GM06990 (cell line): ENCODE results near the gene CTSF.
"Not testable (repeated sequence)": the region's sequence is repeated elsewhere in the genome, so short reads cannot be mapped to it uniquely, and the experiment has no call there.

ENCODE experiments used
- DNase-seq: peaks from one replicate; pipeline ENCODE4 v3.0.0-alpha.2; 2011; ENCODE audit not compliant: insufficient read length; ENCODE audit errors: extremely low read depth
- H3K27me3 ChIP-seq: replicated peaks from 2 replicates; pipeline ENCODE4 v1.6.0; 2011; ENCODE audit warnings: low read length; ENCODE audit not compliant: control insufficient read depth, insufficient read depth
- H3K36me3 ChIP-seq: 2 replicates; pipeline ENCODE4 v1.5.1; 2011; ENCODE audit warnings: low read length; ENCODE audit not compliant: control insufficient read depth, insufficient read depth
- H3K4me3 ChIP-seq: replicated peaks from 2 replicates; pipeline ENCODE4 v1.5.1; 2011; ENCODE audit warnings: low read depth, mild to moderate bottlenecking, control low read depth, low read length
- TF ChIP-seq, protein P1 (sequence below): IDR thresholded peaks from 2 replicates; pipeline ENCODE4 v1.5.1; 2011; ENCODE audit warnings: low read length, control low read depth, mild to moderate bottlenecking, inconsistent platforms; ENCODE audit not compliant: insufficient read depth, poor library complexity, severe bottlenecking

Gene CTSF

DNA sequence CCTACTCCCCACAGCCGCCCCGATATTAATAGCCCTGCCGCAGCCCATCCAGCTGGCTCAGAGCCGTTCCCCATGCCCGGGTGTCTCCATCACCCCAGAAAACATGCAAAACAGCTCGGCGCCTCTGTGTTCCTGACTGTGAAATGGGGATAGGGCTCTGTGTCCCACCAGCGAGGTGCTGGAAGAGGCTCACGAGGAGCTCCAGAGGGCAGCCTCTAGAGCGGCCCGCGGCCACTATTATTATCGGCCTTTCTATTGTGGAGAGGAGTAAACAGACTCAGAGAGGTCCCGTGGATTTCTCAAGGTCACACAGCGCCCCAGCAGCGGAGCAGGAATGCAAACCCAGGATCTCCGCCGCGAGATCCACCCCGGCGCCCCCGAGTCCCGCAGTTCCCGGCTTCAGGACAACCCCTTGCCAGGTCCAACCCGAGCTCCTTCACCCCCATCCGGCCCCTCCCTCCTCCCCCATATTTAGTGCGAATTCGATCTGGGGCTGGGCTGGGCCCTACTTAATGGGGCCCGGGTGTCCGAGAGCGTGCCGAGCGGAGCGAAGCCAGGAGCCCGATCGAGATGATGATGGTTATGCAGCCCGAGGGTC lies 21.9 kb downstream of the CTSF start, which contains the start of gene ACTN3:
TSS of gene ACTN3 (plus strand) at position 536 of the 598 bp plus-strand sequence. CDS start at position 571, 35 bp downstream.
- DNase-seq: peak; percentile 54
- TF ChIP-seq, protein P1, sequence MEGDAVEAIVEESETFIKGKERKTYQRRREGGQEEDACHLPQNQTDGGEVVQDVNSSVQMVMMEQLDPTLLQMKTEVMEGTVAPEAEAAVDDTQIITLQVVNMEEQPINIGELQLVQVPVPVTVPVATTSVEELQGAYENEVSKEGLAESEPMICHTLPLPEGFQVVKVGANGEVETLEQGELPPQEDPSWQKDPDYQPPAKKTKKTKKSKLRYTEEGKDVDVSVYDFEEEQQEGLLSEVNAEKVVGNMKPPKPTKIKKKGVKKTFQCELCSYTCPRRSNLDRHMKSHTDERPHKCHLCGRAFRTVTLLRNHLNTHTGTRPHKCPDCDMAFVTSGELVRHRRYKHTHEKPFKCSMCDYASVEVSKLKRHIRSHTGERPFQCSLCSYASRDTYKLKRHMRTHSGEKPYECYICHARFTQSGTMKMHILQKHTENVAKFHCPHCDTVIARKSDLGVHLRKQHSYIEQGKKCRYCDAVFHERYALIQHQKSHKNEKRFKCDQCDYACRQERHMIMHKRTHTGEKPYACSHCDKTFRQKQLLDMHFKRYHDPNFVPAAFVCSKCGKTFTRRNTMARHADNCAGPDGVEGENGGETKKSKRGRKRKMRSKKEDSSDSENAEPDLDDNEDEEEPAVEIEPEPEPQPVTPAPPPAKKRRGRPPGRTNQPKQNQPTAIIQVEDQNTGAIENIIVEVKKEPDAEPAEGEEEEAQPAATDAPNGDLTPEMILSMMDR: no peak
- peak within 1 kb of the TSS; percentile 88 for H3K4me3 ChIP-seq
- H3K27me3 ChIP-seq: no peaks in the 10 kb centered on the region; the same call in 1 of the 2 replicates
- peaks cover 6% of the 10 kb centered on the region for H3K36me3 ChIP-seq

DNA sequence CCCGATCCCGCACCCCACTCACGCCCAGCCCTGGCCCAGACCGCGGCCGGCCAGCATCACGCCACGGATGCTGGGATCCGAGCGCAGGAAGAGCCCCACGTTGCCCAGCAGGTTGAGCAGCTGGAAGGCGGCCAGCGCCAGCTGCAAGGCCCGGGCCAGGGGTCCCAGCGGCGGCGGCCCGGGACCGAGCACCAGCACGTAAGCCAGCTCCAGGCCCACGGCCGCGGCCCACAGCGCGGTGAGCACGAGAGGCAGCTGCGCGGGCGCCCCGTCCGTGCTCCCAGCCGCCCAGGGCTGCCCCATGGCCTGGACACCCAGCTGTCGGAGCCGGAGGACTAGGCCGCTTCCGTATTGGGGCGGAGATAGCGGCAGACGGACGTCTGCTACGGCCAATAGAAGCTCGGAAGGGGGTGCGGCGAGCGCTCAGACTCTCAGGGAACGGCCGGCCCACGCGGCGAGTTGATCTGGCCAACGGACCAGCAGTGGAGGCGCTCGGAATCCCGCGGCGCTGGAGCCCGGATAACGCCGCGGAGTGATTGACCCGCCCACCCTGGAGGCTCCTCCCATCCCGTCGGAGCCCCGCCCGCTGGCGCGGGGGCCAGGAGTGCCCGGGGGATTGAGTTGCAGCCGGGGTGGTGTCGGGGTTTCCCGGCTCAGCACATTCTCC lies 22.6 kb downstream of the CTSF start, which contains the start of gene ZDHHC24:
TSS of gene ZDHHC24 (minus strand) at position 348 of the 667 bp plus-strand sequence. CDS start at position 303, 45 bp downstream.
- peak; percentile 96 for DNase-seq
- Histone ChIP-seq H3K27me3 (no peaks in the 10 kb centered on the region; the same call in 1 of the 2 replicates), H3K4me3 (peak within 1 kb of the TSS; percentile 88), H3K36me3 (peaks cover 8% of the 10 kb centered on the region)
- TF ChIP-seq, protein P1: no peak

DNA sequence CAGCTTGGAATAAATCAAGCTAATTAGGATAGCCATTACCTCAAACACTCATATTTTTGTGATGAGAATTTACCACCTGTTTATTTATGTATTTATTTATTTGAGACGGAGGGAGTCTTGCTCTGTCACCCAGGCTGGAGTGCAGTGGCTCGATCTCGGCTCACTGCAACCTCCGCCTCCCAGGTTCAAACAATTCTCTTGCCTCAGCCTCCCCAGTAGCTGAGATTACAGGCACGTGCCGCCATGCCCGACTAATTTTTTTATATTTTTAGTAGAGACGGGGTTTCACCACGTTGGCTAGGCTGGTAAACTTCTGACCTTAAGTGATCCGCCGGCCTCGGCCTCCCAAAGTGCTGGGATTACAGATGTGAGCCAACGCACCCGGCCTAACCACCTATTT lies 23.5 kb downstream of the CTSF start:
- H3K4me3 ChIP-seq: peak overlapping the region; percentile 88
- not testable (repeated sequence) for H3K36me3 ChIP-seq, H3K27me3 ChIP-seq, DNase-seq

DNA sequence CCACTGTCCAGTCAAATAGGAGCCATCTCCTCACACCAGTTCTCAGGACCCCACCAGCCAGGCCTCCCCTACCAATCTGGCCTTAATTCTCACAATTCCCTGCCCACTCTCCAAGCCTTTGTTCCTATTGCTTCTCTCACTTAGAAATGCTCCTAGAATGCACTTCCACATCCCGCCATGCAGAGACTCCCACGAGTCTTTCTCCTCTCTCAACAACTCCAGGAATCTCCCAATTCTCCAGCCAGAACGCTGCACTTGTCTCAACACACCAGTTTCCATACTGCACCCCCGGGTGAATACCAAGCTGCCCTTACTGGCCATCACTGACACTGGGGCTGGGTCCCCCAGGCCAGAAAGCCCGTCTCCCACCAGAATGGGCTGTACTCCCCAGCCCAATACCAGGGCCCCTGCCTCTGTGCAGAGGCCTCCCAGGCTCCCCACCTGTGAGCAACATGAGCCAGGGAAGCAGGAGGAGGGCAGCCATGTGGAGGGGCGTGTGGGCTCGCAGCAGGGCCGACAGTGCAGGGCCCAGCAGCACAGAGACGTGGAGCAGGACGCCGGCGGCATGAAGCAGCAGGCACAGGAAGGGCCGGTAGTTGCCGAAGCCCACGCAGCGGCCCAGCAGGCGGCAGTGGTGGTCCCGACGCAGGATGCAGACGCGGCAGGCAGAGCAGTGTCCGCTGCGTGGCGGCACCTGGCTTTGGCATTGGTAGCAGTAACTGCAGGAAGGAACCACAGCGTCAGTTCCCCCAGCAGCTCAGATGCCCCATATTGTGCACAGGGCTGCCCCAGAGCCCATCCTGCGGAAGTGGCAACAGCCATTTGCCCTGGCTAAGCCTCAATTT lies 24.9 kb downstream of the CTSF start:
- Histone ChIP-seq H3K4me3 (peak overlapping the region; percentile 29), H3K36me3 (peaks cover 21% of the 10 kb centered on the region), H3K27me3 (no peaks in the 10 kb centered on the region)
- TF ChIP-seq, protein P1: peak; percentile 86
- DNase-seq: peak; percentile 85

DNA sequence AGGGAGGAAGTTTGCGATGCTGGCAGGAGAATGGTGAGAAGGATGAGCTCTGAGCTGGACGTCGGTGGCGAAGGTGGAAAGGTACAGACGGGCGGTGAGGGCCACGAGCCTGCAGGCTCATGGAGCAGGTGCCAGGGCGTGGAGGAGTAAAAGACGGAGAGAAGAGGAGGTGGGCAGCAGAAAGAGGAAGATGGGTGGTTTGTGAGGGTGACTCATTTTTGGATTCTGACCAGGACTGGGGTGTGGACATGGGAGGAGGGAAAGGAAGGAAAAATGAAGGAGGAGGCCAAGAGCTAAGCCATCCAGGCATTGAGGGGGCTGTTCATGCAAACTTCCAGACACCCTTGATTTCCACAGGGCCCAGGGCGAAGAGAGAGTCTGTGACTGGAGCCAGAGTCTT lies 26.0 kb downstream of the CTSF start:
- Histone ChIP-seq H3K4me3 (no peak overlapping the region), H3K27me3 (no peaks in the 10 kb centered on the region), H3K36me3 (peaks cover 21% of the 10 kb centered on the region)
- DNase-seq: no peak
- TF ChIP-seq, protein P1: no peak

DNA sequence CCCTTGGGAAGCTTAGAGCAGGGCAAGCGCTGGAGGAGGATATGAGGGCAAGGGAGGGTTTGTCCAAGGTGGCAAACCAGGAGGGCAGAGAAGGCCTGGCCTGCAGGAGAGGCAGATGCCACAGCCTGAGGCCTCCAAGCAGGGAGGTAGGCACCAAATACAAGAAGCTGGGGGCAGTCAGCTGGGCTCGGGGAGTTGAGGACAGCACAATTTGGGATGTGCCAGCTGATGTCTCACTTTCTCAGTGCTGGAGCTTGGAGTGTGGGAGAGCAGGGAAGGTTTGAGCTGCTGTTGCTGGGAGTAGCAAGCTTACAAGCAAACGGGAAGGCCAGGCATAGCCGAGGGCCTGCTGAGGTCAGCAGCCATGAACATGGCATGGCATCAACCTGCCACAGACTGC lies 26.5 kb downstream of the CTSF start:
- TF ChIP-seq, protein P1: no peak
- Histone ChIP-seq H3K36me3 (peaks cover 21% of the 10 kb centered on the region), H3K4me3 (no peak overlapping the region), H3K27me3 (no peaks in the 10 kb centered on the region)
- DNase-seq: no peak

DNA sequence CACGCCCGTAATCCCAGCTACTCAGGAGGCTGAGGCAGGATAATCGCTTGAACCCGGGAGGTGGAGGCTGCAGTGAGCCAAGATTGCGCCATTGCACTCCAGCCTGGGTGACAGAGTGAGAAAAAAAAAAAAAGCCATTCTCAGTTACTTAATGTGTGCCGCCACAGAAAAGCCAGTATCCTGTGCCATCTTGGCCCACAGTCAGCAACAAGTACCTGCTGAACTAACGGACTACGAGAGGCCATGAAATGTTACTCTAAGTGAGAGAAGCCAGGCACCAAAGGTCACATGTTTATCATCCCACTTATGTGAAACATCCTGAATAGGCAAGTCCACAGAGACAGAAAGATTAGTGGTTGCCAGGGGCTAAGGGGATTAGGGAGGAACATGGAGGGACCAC lies 27.8 kb downstream of the CTSF start:
- DNase-seq, H3K4me3 ChIP-seq, H3K27me3 ChIP-seq: not testable (repeated sequence)
- H3K36me3 ChIP-seq: peaks cover 21% of the 10 kb centered on the region
